Measurements from ENCODE around the gene OR6C68.
"Not testable (repeated sequence)": the region's sequence is repeated elsewhere in the genome, so short reads cannot be mapped to it uniquely, and the experiment has no call there.

The OR6C68 gene

DNA sequence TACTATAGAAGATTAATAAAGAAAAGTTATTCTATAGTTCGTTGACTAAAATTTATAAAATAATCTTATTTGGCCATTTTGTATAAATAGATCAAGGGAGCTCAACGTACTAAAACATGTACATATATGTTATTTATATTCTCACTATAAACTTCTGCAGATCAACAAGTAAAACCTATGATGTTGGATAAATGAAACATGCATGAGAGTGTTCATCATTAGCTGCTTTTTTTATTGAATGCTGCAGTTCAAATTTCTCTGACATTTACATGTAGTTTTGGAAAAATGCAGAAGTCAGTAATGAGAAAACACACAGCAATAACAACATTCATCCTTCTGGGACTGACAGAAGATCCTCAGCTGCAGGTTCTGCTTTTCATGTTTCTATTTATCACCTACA is at the start of gene OR6C68:
Gene OR6C68, plus strand, starts transcription at position 301 of the 400 bp plus-strand sequence. Its CDS starts 0 bp downstream, at position 301.
- no peak for DNase-seq

GRCh38 chr12:55443776-55444175 is 48.4 kb upstream of the OR6C68 start, which contains the start of gene OR6C2:
Gene OR6C2 (plus strand): TSS chr12:55444076. CDS start chr12:55452214, 8,138 bp downstream.
- no peak for DNase-seq

DNA sequence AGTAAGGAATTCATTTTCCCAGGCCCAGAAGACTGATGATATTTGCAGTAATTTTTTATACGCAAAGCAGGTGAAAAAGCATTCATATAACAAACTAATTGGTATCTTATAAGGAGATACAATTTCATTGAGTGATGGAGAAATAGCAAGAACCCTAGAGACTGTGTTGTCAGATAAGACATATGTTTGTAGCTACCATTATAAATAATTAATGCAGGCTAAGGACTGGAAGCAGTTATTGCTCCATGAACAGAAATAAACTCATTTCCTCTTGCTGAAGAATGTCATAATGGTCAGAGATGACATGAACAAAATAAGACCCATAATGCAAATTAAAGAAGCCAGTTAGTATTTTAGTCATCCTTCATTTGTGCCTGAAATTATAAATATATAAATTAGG is 46.8 kb upstream of the OR6C68 start:
- no peak for DNase-seq

DNA sequence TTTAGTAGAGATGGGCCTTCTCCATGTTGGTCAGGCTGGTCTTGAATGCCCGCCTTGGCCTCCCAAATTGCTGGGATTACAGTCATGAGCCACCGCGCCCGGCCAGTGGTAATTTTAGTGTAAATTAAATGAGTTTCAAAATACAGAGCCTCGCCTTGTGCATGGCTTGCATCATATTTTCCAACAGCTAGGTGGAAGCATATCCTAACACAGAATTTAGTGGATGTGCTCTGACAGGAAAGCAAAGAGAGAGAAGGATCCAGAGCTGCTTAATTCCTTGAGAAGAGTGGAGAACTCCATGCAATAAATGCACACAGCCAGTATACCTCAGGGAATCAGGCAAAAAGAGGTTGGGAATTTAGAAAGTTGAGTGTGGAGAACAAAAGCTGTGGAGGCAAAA is 45.9 kb upstream of the OR6C68 start:
- DNase-seq: no peak

DNA sequence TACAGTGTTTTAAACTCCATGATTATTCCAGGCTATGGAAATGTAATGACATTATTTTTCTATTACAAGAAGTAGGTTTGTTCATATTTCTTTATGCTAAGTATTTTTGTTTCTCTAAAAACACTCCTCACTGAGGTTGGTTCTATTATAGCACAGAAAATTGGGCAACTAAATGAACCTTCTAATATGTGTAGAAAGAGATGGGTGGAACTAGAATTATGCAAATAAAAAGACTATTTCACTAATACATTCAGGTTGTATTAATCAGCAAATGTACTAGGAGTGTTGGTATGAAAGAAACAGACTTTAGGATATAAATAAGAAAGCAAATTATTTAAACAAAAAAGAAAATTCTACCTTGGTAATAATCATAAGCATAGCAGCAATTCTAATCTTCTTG is 43.4 kb upstream of the OR6C68 start:
- DNase-seq: no peak

GRCh38 chr12:55464926-55465325 is 27.3 kb upstream of the OR6C68 start:
- not testable (repeated sequence) for DNase-seq

DNA sequence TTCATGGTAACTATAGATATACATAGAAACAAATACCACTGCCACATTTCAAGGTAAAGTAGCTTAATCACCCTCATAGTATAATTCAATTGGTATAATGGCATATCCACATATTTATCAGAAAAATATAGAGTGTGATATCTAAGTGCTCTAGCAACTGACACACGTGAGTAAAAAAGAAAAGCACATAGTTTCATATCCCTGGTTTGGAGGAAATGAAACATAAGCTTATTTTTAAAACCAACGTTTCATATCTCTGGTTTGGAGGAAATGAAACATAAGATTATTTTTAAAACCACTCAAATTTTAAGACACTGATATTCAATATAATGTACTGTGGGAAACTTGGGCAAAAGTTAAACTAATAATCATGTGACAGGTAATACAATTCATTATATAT is 24.3 kb upstream of the OR6C68 start:
- DNase-seq: no peak

GRCh38 chr12:55469291-55469690 is 22.9 kb upstream of the OR6C68 start:
- no peak for DNase-seq

GRCh38 chr12:55470088-55470829 is 21.9 kb upstream of the OR6C68 start, which contains the start of gene OR6C70:
Gene OR6C70 (minus strand): TSS chr12:55470138. CDS start chr12:55470138, 0 bp downstream.
- DNase-seq: no peak

DNA sequence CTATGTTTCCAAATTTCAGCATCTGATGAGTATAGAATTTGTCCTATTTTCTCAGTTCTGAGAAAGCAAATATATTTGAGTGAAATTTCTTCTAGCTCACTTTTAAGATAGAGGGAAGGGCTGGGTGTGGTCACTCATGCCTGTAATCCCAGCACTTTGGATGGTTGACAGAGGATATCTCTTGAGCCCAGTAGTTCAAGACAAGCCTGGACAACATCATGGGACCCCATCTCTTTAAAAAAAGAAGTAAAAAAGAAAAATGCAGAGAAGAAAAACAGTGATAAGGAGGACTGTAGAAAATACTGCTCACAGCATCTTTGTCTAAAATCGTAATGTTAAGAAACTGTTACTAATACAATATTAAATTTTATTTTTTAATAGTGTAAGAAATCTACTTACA is 19.9 kb upstream of the OR6C68 start:
- DNase-seq: no peak

- DNase-seq: not testable (repeated sequence)
Observed at GRCh38 chr12:55479136-55479535, 13.0 kb upstream of the OR6C68 start.

DNA sequence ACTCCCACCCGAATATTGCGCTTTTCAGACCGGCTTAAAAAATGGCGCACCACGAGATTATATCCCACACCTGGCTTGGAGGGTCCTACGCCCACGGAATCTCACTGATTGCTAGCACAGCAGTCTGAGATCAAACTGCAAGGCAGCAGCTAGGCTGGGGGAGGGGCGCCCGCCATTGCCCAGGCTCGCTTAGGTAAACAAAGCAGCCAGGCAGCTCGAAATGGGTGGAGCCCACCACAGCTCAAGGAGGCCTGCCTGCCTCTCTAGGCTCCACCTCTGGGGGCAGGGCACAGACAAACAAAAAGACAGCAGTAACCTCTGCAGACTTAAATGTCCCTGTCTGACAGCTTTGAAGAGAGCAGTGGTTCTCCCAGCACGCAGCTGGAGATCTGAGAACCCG is 7.9 kb upstream of the OR6C68 start:
- DNase-seq: not testable (repeated sequence)

DNA sequence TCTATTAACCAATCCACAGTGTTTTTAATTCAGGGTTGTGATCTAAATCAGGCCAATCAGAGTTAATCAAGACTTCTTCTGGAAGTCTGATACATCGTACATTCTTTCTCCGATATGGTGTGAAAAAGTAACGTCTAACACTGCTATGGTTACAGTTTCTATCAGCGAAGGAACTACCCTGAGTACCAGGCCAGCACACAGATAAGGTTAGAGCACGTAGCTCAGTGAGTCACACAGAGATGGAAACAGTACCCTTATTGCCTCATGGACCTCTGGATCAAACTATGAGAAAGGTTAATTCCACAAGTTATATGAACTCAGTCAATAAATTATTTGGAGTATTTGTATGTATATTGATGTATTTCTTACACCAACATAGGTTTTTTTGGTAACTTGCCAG is 3.3 kb downstream of the OR6C68 start:
- no peak for DNase-seq

- DNase-seq: no peak
Observed at GRCh38 chr12:55499231-55499630, 7.1 kb downstream of the OR6C68 start.

GRCh38 chr12:55499810-55500252 is 7.7 kb downstream of the OR6C68 start:
- no peak for DNase-seq

DNA sequence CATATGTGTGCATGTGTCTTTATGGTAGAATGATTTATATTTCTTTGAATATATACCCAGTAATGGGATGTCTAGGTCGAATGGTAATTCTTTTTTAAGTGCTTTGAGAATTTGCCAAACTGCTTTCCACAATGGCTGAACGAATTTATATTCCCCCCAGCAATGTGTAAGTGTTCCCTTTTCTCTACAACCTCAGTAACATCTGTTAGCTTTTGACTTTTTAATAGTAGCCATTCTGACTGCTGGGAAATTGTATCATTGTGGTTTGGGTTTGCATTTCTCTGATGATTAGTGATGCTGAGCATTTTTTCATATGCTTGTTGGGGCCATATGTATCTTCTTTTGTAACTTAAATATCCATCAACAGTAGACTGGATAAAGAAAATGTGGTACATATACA is 9.4 kb downstream of the OR6C68 start:
- no peak for DNase-seq

DNA sequence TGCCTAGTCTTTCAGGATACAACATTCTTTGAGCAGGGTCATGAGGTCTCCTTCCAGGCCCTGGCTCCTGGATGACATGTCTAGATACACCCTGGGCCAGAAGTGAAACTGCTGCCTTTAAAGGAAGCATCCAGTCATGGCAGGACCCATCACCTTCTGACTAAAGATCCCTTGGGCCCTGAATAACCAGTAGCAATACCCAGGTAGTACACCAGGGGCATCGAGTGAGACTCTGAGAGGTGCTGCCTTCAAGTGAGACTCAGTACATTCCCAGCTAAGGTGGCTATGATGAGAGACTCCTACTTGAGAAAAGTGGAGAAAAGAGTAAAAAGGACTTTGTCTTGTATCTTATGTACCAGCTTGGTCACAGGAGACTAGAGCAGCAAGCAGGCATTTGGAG is 23.5 kb downstream of the OR6C68 start:
- DNase-seq: no peak

GRCh38 chr12:55516391-55516790 is 24.2 kb downstream of the OR6C68 start:
- no peak for DNase-seq

Measured in NCI-H226 (cell line).